GM19455 (cell line): Measurements from ENCODE around the gene SLC2A9.

Experiments used
- ATAC-seq: cut with Tn5 transposase; IDR thresholded peaks from one replicate; pipeline ENCODE4 v1.9.1; 2021; ENCODE audit not compliant: unreplicated experiment

The SLC2A9 gene

GRCh38 chr4:10045481-10045880, 24.2 kb upstream of the SLC2A9 start:
- ATAC-seq = no peak

- ATAC-seq = no peak
Measured at GRCh38 chr4:10041036-10041435, 19.7 kb upstream of the SLC2A9 start.

- no peak for ATAC-seq
Measured at GRCh38 chr4:10040049-10040892, 19.0 kb upstream of the SLC2A9 start.

- no peak for ATAC-seq
Measured at GRCh38 chr4:10036807-10037342, 15.6 kb upstream of the SLC2A9 start.

GRCh38 chr4:10035130-10035529, 13.8 kb upstream of the SLC2A9 start:
- ATAC-seq = no peak

GRCh38 chr4:10034612-10035104, 13.4 kb upstream of the SLC2A9 start:
- ATAC-seq = no peak

GRCh38 chr4:10034136-10034535, 12.8 kb upstream of the SLC2A9 start:
- ATAC-seq = no peak

GRCh38 chr4:10033191-10033881, 12.0 kb upstream of the SLC2A9 start:
- no peak for ATAC-seq

- ATAC-seq = no peak
Measured at GRCh38 chr4:10032625-10033024, 11.3 kb upstream of the SLC2A9 start.

GRCh38 chr4:10031668-10032590, 10.6 kb upstream of the SLC2A9 start:
- no peak for ATAC-seq

- no peak for ATAC-seq
Measured at GRCh38 chr4:10030972-10031667, 9.8 kb upstream of the SLC2A9 start.

- ATAC-seq = no peak
Measured at GRCh38 chr4:10029403-10029802, 8.1 kb upstream of the SLC2A9 start.

- ATAC-seq = no peak
Measured at GRCh38 chr4:10028910-10029309, 7.6 kb upstream of the SLC2A9 start.

- ATAC-seq = no peak
Measured at GRCh38 chr4:10026485-10026884, 5.2 kb upstream of the SLC2A9 start.

GRCh38 chr4:10025230-10025806, 4.0 kb upstream of the SLC2A9 start:
- no peak for ATAC-seq

- no peak for ATAC-seq
Measured at GRCh38 chr4:10024303-10024702, 3.0 kb upstream of the SLC2A9 start.

GRCh38 chr4:10023806-10024205, 2.5 kb upstream of the SLC2A9 start:
- ATAC-seq = no peak

GRCh38 chr4:10023050-10023419, 1.7 kb upstream of the SLC2A9 start:
- no peak for ATAC-seq

- ATAC-seq = no peak
Measured at GRCh38 chr4:10022346-10023049, 1.2 kb upstream of the SLC2A9 start.
